LHCN-M2 (cell line): ENCODE measurements around the gene RAB3GAP2. TPM values are rescaled to one million over a fixed set of nuclear protein-coding genes. Genes with fewer than 3 reads are reported as not detected.
"Not testable (repeated sequence)": the region's sequence is repeated elsewhere in the genome, so short reads cannot be mapped to it uniquely, and the experiment has no call there.

ENCODE experiments used
- DNase-seq: peaks from one replicate; pipeline ENCODE4 v3.0.0-alpha.2; 2012; ENCODE audit warnings: low read depth
- total RNA-seq: library from RNA; depleted of rRNA; stranded (reverse); fragments of >200 nt; gene quantifications from 2 replicates; pipeline ENCODE4 v1.2.3, GENCODE V29; 2014; rRNA removed

The RAB3GAP2 gene
- total RNA-seq, 1 experiment from 2014 or later, result 21.6 TPM

DNA sequence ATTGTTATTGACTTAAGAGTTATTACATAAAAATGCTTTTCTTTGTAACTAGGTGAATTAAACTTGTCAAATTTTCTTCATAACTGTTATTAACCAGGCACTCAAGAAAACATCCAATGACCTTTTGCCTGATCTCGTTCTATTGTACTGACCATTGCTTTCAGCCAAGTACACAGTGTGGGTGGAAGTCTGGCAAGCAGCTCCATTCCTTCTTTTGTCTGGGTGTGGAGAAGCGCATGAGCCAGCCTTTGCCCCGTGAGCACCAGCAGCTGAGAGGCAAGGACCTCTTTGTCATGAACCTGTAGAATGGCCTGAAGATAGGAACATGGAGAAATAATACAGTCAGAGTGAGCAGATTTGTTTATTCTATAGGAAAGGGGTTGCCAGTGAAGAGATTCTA, 120.8 kb downstream of the RAB3GAP2 start:
- peak; percentile 3 for DNase-seq

DNA sequence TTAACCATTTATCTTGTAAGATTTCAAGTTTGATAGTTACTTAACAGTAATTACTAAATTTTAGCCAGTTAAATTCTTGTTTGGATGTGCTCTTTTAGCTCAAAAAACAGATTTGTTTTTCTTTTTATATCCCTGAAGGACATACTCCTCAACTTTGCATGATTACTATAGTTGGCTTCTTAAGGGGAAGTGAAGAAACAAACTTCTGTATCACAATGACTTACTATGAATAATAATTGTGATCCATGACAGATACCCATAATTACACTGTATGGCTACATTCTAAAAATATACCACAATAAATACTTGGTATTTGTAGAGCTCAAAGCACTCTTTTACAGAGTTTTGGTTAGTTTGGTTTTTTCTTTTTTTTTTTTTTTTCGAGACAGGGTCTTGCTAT, 122.5 kb downstream of the RAB3GAP2 start:
- DNase-seq, result no peak

DNA sequence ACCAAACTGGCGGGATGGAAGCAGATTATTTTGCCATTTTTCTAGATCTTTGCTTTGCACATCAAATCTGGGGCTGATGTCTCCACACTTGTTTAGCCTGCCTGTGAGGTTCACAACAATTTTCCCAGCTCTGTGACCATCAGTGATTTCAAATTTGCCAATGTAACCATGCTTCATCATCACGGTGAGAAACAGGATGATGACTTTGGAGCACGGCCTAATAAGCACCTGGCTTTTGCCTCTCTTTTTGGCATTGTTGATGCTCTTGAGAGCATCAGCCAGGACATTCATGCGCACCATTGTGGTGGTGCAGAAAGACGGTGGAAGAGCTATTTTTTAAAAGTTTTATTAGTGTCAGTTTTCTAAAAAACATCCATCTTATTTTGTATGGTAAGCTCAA, 128.2 kb downstream of the RAB3GAP2 start:
- no peak for DNase-seq

DNA sequence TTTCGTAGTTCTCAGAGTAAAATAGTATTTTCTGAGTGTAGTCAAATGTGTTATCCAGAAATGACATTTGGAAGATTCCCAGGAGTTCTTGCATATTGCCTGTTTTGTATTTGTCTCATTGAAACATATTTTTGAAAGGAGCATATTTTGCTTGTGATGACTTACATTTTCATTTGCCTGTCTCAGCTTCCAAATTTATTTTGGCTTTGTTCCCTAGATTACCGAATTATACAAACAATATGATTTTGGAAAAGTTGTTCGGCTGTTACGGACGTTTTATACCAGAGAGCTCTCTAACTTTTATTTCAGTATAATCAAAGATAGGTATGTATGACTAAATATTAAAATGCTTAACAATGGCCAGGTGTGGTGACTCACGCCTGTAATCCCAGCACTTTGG, 132.3 kb downstream of the RAB3GAP2 start:
- no peak for DNase-seq

DNA sequence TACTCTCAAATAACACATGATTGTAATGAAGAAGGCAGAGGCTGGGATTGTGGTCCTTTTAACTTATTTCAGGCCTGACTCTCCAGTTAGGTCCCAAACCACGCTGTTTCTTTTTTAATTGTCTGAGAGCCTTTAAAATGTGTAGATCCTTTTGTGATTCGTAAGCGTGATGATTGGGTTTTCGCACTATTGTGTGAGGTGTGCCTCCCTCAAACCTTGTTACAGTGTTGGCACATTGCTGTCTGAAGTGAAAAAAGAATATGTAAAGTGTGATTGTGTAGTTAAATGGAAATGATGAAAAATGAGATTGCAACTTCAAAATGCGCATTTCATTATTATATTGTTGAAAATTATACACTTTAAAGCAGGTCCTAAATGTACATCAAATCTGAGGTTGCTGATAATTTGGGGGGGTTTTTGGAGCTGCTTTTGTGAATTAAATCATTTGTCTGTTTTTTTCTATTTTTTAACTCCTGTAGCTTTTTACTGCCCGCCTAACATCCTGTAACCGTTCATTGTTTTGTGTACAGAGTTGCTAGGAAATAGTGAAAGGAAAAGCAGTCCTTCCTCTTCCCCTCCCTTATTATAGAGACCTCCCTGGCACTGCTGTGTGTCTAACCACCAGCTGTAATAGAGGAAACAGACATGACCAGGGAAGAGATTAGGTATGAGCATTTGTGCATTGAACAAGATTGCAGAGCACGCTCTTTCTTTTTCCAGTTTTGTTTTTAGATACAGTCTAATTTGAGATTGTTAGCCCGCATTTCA, 135.1 kb downstream of the RAB3GAP2 start:
- no peak for DNase-seq

DNA sequence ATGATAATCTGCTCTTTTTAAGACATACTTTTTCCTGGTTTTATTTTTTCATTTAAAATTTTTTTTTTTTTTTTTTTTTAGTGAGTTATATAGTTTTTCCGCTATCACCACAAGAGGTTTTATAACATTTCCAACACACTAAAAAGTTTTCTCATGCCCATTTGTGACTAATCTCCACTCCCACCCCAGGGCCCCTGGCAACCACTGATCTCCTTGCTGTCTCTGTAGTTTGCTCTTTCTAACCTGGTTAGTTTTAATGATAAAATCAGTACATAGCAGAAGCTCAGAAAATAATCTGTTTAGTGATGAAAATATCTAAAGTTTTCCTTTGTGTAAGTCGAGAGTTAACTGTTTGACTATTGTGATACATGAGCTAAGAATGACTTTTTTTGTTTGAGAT, 136.5 kb downstream of the RAB3GAP2 start:
- no peak for DNase-seq

DNA sequence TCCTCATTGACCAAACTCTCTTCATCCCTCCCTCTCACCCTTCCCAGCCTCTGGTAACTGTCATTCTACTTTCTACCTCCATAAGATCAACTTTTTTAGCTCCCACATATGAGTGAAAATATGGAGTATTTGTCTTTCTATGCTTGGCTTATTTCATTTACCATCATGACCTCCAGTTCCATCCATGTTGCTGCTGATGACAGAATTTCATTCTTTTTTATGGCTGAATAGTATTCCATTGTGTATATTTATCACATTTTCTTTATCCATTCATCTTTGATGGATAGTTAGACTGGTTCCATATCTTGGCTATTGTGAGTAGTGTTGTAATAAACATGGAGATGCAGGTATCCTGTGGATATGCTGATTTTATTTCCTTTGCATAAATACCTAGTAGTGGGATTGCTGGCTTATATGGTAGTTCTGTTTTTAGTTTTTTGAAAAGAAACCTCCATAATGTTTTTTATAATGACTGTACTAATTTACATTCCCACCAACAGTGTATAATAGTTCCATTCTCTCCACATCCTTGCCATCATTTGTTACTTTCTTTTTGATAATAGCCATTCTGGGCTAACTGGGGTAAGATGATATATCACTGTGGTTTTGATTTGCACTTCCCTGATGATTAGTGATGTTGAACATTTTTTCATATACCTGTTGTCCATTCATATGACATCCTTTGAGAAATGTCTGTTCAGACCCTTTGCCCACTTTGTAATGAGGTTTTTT, 142.6 kb downstream of the RAB3GAP2 start:
- DNase-seq, result no peak

DNA sequence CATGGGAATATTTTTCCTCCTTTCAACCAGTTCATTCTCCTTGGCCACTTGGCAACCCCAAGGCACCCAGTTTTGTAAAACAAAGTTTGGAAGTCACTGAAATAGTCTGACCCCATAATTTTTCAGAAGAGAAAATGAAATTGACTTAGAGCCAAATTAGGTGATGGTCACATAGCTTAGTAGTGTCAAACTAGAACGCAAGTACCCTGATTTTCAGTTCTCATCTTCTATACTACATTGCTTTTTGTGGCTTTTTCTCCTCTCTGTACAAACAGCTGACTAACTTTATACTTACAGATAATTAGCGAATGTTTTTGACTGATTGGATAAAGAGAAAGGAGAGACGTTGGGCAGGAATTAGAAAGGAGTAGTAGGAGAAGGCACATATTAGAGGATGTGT, 145.2 kb downstream of the RAB3GAP2 start:
- DNase-seq, result no peak

DNA sequence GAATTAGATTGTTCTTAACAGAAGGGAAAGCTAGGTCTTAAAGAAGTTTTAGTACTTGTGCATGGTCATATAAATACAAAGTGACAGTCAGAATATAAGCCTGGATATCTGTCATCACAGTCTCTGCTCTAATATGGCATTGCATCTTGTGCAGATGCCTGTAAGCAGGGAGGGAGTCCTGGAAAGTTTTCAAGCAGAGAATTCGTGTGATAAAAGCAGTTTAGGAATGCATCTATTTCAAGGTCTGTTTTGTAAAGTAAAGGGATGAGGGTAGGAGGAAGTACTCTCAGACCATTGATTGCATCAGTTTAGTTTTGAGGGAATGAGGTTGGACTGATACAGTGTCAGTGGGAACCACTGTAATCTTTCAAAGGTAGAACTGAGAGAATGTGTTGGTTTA, 147.7 kb downstream of the RAB3GAP2 start:
- no peak for DNase-seq

DNA sequence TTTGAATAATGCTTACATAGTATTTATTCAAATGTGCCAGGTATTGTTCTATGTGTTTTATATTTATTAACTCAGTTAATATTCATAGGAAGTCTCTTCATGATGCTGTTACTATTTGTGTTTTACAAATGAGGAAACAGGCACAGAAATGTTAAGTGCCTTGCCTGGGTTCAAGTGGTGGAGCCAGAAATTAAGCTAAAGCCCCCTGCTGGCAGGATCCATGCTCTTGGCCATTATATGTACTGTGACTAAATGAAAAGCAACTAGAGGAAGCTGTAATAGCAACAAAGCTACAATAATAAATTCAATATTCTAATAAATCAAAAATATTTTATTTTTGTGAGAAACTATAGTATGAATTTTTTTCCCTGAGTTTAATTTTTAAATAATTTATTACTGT, 148.4 kb downstream of the RAB3GAP2 start:
- DNase-seq, result no peak

DNA sequence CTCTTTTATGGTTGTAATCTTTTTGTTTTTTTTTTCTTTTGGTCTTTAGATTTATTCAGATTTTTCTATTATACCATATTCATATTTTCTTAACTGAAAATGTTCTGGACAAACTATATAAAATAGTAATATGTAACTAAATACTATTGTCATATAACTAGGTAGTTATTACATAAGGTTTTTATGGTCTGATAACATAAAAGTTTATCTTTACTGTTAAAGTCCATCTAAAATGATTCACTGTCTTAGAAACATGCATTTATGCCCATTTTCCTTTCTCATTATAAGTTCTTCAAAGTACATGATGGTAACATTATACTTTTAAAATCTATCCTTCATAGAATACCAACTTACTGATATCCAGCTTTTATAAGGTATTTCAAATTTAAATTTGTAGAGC, 149.2 kb downstream of the RAB3GAP2 start:
- DNase-seq, result no peak

DNA sequence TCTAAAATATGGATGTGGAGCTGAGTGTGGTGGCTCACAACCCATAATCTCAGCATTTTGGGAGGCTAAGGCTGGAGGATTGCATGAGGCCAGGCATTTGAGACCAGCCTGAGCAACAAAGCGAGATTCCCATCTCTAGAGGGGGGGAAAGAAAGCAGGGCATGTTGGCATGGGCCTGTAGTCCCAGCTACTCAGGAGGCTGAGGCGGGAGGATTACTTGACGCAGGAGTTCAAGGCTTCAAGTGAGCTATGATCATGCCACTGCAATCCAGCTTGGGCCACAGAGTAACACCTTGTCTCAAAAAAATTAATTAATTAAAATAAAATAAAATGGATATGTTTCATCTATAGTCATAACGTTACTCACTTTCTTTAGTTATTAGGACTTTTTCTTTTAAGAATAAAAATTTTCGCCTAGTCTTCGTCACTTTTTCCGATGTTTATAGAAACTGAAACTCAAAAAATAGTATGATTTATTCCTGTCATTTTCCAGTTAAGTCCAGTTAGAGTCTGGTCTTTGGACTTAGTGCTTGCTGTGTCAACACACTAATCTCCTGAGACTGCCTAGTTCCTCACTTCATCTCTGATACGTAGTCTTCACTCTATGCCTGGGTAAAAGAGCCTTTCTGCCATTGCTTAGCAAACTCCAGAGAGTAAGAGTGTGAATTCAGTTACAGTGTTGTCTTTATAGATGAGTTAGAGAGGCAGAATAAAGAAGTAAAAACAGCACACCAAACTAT, 150.3 kb downstream of the RAB3GAP2 start:
- no peak for DNase-seq

DNA sequence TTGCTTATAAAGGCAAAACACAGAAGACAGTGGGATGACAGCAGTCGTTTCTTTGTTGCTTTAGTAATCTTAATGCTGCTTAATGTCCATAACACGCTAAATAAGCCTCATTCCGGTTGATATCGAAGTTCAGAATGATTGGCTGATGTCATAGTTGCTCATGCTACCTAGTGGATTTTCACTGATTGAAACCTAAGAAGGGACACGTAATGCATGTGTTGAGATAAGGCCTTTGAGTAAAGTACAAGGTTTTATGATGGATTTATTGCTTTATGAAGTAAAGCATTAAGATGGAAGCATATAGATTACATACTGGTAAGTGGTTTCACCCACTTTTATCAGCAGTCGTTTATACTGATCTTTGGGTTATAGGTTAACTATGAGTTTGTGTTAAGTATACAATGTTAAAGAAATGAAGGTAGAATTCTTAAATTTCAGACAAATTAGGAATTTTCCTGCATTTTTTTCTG, 153.2 kb downstream of the RAB3GAP2 start:
- no peak for DNase-seq

DNA sequence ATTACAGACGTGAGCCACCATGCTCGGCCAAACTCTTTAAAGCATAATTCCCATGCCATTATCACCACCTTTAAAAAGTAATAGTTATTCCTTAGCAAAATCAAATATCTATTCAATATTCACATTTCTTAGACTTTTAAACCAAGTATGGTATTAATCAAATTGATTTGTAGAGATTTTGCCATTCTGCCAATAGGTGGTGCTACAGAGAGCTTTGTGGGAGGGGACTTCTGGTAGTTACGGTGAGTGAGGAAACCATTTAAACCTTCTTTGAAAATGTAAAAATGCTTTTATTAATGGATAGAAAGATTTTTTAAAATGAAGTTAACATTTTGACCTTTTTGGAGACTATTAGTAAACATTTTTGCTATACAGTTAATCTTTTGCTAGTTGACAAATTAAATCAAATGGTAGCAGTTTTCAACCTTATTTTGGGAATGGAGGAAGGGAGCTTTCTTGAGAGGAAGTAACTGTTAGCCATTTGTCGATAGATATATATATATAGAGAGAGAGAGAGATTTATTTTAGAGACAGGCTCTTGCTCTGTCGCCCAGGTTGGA, 159.0 kb downstream of the RAB3GAP2 start:
- peak; percentile 40 for DNase-seq

DNA sequence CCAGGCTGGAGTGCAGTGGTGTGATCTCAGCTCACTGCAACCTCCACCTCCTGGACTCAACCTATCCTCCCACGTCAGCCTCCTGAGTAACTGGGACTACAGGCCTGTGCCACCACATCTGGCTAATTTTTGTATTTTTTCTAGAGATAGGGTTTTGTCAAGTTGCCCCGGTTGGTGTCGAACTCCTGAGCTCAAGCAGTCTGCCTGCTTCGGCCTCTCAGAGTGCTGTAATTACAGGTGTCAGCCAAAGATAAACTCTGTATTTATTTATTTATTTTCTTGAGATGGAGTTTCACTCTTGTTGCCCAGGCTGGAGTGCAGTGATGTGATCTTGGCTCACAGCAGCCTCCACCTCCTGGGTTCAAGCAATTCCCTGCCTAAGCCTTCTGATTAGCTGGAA, 159.7 kb downstream of the RAB3GAP2 start:
- DNase-seq, result not testable (repeated sequence)

DNA sequence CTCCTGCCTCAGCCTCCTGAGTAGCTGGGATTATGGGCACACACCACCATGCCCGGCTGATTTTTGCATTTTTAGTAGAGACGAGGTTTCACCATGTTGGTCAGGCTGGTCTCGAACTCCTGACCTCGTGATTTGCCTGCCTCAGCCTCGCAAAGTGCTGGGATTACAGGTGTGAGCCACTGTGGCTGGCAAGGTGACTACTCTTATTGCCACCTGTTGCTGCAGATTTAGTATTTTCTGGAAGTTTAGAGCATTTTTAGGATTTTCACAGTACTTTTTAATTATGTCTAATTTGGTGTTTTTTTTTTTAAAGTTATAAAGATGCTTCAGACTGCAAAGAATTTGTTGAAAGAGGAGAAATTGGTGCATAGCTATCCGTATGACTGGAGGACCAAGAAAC, 161.8 kb downstream of the RAB3GAP2 start:
- not testable (repeated sequence) for DNase-seq

DNA sequence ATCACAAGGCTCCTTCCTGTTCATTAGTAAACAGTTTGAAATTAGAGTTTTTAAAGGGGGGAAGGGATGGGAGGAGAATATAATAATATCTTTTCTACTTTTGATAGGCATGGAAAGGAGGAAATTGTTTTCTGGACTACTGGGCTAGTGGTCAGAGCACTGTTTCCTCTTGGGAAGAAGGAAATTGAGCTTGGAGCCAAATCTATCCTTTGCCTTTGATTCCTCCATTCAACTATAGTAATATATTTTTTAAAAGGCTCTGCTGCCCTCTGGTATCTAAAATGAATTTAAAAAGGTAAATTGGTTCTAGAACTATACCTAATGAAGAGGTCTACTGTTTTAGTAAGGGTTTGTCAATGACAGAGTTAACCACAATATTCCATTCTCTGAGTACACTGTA, 172.4 kb downstream of the RAB3GAP2 start:
- no peak for DNase-seq

Other genes starting within 250 kb of the RAB3GAP2 start
- 64.3 and 73.5 TPM in 2 replicates for gene EPRS1, start 225.9 kb downstream of the RAB3GAP2 start, total RNA-seq
- gene BPNT1, start 182.7 kb downstream of the RAB3GAP2 start, total RNA-seq, result 35.8 and 41.9 TPM in 2 replicates
- gene IARS2, start 178.3 kb downstream of the RAB3GAP2 start, total RNA-seq, result 104 and 107 TPM in 2 replicates